AG04450 (cell line): ENCODE data around the gene APH1B. TPM values are rescaled to one million over a fixed set of nuclear protein-coding genes. Genes with fewer than 3 reads are reported as not detected.

Experiments used
- CTCF ChIA-PET: fragments of 300-600, 350-600 bp; formaldehyde crosslinking; extraction: SDS; loops from one replicate; lab custom pipeline; 2022; ENCODE audit warnings: antibody characterized with exemption, inconsistent platforms; lab: Charles Lee
- POLR2A ChIA-PET: fragments of 350-600 bp; formaldehyde crosslinking; extraction: SDS; loops from one replicate; lab custom pipeline; 2021; ENCODE audit warnings: antibody characterized with exemption, inconsistent platforms; lab: Yijun Ruan, JAX
- DNase-seq: peaks from one replicate; pipeline ENCODE4 v3.0.0-alpha.2; 2011; ENCODE audit warnings: low read depth, low spot score
- H3K27ac ChIP-seq: one replicate; pipeline ENCODE4 v1.5.1; 2012; ENCODE audit warnings: low read depth, low read length, control low read depth
- H3K27me3 ChIP-seq: one replicate; pipeline ENCODE4 v1.6.0; 2012; ENCODE audit warnings: low read length; ENCODE audit not compliant: control insufficient read depth, insufficient read depth
- H3K4me3 ChIP-seq: 2 replicates; pipeline ENCODE4 v1.5.1; 2011; ENCODE audit warnings: mild to moderate bottlenecking, low read depth, low read length, control low read depth
- H3K9me3 ChIP-seq: 2 replicates; pipeline ENCODE4 v1.5.1; 2012; ENCODE audit warnings: low read length; ENCODE audit not compliant: control insufficient read depth, insufficient read depth
- polyA plus RNA-seq: library from polyadenylated mRNA; depleted of rRNA; stranded (reverse); fragments of >200 nt; gene quantifications from 2 replicates; pipeline ENCODE4 v1.2.3, GENCODE V29; 2011
- TF ChIP-seq, protein P1 (sequence below): IDR thresholded peaks from 2 replicates; pipeline ENCODE4 v1.5.1; 2011; ENCODE audit warnings: low read depth, low read length, control low read depth, inconsistent platforms

The APH1B gene
- polyA plus RNA-seq, 1 experiment = 17.9 TPM

DNA sequence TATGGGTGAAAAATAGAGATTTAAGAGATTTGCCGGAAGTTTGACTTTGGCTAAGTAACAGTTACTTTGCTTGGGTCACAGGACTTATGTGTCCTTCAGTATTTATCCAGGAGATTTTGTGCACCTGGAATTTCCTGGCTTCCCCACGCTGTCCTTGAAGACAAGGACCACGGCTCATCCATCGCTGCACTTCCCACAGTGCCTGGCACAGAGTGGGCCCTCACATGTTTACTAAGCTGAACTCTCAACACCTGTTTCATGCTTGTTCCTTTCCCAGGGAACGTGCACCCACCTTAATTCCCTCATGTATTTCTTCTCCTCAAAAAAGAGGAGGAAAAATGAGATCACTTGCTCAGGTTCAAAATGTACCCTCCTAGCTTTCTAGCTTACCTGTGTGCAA, 72.2 kb downstream of the APH1B start:
- TF ChIP-seq, protein P1, sequence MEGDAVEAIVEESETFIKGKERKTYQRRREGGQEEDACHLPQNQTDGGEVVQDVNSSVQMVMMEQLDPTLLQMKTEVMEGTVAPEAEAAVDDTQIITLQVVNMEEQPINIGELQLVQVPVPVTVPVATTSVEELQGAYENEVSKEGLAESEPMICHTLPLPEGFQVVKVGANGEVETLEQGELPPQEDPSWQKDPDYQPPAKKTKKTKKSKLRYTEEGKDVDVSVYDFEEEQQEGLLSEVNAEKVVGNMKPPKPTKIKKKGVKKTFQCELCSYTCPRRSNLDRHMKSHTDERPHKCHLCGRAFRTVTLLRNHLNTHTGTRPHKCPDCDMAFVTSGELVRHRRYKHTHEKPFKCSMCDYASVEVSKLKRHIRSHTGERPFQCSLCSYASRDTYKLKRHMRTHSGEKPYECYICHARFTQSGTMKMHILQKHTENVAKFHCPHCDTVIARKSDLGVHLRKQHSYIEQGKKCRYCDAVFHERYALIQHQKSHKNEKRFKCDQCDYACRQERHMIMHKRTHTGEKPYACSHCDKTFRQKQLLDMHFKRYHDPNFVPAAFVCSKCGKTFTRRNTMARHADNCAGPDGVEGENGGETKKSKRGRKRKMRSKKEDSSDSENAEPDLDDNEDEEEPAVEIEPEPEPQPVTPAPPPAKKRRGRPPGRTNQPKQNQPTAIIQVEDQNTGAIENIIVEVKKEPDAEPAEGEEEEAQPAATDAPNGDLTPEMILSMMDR = no peak
- DNase-seq = no peak
- H3K9me3 ChIP-seq = no peaks in the 10 kb centered on the region
- POLR2A ChIA-PET = no interaction called here
- no peak overlapping the region for H3K27ac ChIP-seq
- CTCF ChIA-PET = no interaction called here
- H3K27me3 ChIP-seq = no peaks in the 10 kb centered on the region
- H3K4me3 ChIP-seq = no peak overlapping the region

DNA sequence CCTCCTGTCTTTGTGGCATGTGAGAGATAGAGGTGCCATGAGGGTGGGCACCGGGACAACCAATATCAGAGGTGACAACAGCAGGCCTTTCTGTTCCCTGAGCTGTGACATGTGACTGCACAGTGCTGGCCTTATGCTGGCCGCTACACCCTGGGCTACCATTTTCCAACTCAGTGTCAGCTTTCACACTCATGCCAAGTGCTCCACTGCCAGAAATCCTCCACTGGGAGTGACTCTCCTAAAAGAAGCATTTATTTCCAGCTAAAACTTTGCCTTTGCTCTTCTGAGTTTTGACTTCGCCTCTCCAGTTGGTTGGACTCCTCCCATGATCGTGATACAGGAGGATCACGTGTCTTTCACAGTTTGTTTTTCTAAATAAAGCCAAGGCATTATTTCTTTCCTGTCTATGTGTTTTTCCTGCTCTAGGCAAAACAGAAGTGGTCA, 72.8 kb downstream of the APH1B start:
- ChIA-PET CTCF (interaction anchor here (0.9 kb wide), 1 partner anchor 61 kb away, joined by 3 read pairs; no protein-coding TSS in a partner anchor), POLR2A (no interaction called here)
- TF ChIP-seq, protein P1 = no peak
- DNase-seq = no peak
- Histone ChIP-seq H3K4me3 (no peak overlapping the region), H3K27ac (no peak overlapping the region), H3K27me3 (no peaks in the 10 kb centered on the region), H3K9me3 (no peaks in the 10 kb centered on the region)

DNA sequence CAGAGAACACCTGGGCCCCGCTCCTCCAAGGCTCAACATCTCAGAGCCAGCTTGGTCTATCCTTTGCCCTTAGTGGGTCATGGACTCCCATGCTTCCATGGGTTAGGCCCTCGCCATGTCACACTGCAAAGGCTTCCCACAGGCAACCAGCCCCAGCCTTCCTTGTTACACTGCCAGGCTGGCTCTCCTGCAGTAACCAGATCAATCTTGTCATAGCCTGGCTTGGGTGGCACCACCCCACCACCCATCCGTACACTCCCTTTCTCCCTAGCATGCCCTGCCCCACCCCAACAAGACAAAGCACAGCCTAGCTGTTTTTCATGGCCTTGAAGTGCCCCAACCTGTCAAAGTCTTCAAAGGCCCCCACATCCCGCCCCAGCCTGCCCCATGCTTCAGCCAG, 73.8 kb downstream of the APH1B start:
- H3K27ac ChIP-seq = no peak overlapping the region
- DNase-seq = no peak
- ChIA-PET POLR2A (no interaction called here), CTCF (interaction anchor here (0.9 kb wide), 1 partner anchor 62 kb away, joined by 3 read pairs; no protein-coding TSS in a partner anchor)
- no peaks in the 10 kb centered on the region for H3K27me3 ChIP-seq
- H3K9me3 ChIP-seq = no peaks in the 10 kb centered on the region
- TF ChIP-seq, protein P1 = no peak
- no peak overlapping the region for H3K4me3 ChIP-seq

DNA sequence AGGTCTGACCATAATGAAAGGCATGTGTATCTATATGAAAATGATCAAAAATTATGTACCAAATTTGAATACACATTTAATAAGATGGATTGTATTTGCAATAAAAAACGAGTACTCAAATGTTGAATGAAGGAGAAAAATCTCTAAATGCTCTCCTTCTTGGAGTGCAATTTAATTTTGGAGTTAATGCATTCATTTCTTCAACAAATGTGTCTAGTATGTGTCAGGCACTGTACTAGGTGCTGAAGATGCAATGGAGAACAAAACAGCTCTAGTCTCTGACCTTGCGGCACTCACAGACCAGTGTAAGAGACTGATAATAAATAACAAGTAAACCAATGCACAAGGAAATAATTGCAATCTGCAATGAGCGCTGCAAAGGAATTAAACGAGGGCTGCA, 75.4 kb downstream of the APH1B start:
- CTCF ChIA-PET = no interaction called here
- no peak for DNase-seq
- POLR2A ChIA-PET = interaction anchor here (0.5 kb wide), 1 partner anchor 12 kb away, joined by 7 read pairs; no protein-coding TSS in a partner anchor
- TF ChIP-seq, protein P1 = no peak
- H3K9me3 ChIP-seq = no peaks in the 10 kb centered on the region
- no peak overlapping the region for H3K4me3 ChIP-seq
- H3K27me3 ChIP-seq = no peaks in the 10 kb centered on the region
- no peak overlapping the region for H3K27ac ChIP-seq

DNA sequence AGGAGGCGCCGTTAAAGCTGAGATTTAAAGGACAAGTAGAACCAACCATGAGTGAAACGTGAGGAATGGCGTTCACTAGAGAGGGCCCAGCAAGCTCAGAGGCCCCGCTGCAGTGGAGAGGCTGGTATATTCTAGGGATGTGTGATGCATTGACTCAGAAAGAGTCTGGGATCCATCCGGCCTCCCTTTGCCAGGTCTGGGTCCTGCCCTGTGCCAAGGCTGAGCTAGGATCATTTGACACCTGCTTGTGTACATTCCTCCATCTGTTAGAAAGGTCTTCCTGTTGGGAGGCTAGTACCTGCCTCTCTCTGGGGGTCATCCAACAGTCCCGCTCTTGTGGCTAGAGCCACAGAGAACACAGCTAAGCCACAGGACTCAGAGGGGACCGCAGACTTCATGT, 75.9 kb downstream of the APH1B start:
- H3K4me3 ChIP-seq = no peak overlapping the region
- DNase-seq = no peak
- H3K27ac ChIP-seq = no peak overlapping the region
- ChIA-PET CTCF (no interaction called here), POLR2A (interaction anchor here (0.5 kb wide), 1 partner anchor 11 kb away, joined by 7 read pairs; no protein-coding TSS in a partner anchor)
- no peaks in the 10 kb centered on the region for H3K27me3 ChIP-seq
- no peaks in the 10 kb centered on the region for H3K9me3 ChIP-seq
- TF ChIP-seq, protein P1 = no peak
